Tibial nerve (tissue), 4 donors: ENCODE measurements around the gene SRP54.

Experiments used
- EP300 ChIP-seq, 2 donors: sonication (generic); formaldehyde crosslinking; IDR thresholded peaks; one replicate each; pipeline ENCODE4 v1.6.1; 2017; ENCODE audit warnings: antibody characterized with exemption in 2 of 2, mild to moderate bottlenecking in 1 of 2
- POLR2A ChIP-seq, 2 donors: fragments of 450-650 bp; IDR thresholded peaks; one replicate each; pipeline ENCODE4 v1.6.1; 2017; ENCODE audit warnings: antibody characterized with exemption in 2 of 2, mild to moderate bottlenecking in 2 of 2, moderate library complexity in 2 of 2
- TF ChIP-seq, protein P1 (sequence below), 5 experiments: fragments of 200-600 bp in 3 of 5; fragments of 450-650 bp in 2 of 5; sonication (generic) in 3 of 5; IDR thresholded peaks; one replicate each; pipeline ENCODE4 v1.5.1; 2016 to 2019; ENCODE audit warnings: antibody characterized with exemption in 5 of 5, mild to moderate bottlenecking in 3 of 5, moderate library complexity in 2 of 5

DNA sequence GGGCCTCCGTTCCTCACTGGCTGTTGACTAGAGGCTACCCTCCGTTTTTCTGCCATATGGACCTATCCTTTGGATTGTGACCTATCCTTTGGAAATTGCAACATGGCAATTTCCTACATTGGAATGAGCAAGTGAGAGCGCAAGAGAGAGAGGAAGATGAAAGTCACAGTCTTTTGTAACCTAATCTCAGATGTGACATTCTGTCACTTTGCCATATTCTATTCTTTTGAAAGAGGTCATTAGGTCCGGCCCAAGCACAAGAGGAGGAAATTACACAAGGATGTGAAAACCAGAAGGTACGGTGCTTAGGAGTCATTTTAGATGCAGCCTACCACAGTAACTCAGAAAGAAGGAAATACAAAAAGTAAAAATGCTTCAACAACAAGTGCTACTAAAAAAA is 47.3 kb upstream of the SRP54 start:
- TF ChIP-seq, protein P1, sequence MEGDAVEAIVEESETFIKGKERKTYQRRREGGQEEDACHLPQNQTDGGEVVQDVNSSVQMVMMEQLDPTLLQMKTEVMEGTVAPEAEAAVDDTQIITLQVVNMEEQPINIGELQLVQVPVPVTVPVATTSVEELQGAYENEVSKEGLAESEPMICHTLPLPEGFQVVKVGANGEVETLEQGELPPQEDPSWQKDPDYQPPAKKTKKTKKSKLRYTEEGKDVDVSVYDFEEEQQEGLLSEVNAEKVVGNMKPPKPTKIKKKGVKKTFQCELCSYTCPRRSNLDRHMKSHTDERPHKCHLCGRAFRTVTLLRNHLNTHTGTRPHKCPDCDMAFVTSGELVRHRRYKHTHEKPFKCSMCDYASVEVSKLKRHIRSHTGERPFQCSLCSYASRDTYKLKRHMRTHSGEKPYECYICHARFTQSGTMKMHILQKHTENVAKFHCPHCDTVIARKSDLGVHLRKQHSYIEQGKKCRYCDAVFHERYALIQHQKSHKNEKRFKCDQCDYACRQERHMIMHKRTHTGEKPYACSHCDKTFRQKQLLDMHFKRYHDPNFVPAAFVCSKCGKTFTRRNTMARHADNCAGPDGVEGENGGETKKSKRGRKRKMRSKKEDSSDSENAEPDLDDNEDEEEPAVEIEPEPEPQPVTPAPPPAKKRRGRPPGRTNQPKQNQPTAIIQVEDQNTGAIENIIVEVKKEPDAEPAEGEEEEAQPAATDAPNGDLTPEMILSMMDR (IDR thresholded peaks at IDR 0.05): no peak
- TF ChIP-seq EP300 (IDR thresholded peaks at IDR 0.05) (no peak), POLR2A (IDR thresholded peaks at IDR 0.05) (no peak)
